Hematopoietic multipotent progenitor cell treated with erythropoietin and hydrocortisone succinate and interleukin-3 and kit ligand, for 8 days (in vitro differentiated cells): Measurements from ENCODE around the gene RABL3.
A peak's percentile ranks its signal among the peaks of the same experiment; 100 is the strongest.
"Not testable (repeated sequence)": the region's sequence is repeated elsewhere in the genome, so short reads cannot be mapped to it uniquely, and the experiment has no call there.

Experiments used
- DNase-seq: peaks from one replicate; pipeline ENCODE4 v3.0.0-alpha.2; 2015

The RABL3 gene

DNA sequence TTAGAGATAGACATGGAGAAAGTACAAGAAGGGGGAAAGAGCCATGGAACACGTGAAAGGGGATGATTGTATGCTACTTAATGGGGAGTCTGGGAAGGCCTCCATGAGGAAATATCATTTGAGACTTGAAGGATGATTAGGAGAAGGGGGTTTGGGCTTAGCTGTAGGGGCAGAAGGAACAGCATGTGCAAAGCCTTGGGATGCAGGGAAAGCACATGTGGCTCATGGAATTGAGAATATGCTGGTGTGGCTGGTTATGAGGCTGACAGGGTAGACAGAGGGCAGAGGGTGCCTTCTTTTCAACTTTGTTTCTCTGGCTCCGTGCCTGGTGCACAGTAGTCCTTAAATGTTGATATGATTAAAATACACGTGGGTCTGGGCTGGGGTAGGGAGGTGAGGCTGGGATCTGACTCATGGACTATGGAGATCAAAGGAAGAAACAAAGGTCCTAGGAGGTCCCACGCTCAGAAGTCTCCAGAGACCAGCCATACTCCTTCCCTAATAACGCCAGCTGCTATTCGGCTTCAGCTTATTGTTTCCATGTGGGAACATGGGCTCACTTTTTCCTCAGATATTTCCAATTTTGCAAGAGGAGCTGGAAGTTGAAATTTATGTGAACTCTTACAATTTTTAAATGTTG is 1.4 kb upstream of the RABL3 start:
- DNase-seq = peak; percentile 13

- DNase-seq = no peak
Measured at GRCh38 chr3:120742849-120743365, 591 bp upstream of the RABL3 start.

DNA sequence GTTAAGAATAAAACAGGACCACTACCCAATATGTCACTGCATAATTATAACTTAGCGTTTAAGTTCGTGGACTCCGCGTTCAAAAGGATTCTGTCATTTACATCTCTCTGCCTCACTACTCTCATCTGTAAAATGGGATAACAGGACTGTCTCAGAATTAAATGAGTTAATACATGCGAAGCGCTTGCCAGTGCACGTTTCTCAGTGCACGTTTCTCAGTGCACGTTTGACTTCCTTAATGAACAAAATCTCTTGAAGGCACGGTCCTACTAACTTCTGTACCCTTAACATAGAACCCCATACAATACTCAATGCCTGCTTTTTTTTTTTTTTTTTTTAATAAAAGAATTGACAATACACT is 499 bp downstream of the RABL3 start:
- DNase-seq = peak; percentile 69

DNA sequence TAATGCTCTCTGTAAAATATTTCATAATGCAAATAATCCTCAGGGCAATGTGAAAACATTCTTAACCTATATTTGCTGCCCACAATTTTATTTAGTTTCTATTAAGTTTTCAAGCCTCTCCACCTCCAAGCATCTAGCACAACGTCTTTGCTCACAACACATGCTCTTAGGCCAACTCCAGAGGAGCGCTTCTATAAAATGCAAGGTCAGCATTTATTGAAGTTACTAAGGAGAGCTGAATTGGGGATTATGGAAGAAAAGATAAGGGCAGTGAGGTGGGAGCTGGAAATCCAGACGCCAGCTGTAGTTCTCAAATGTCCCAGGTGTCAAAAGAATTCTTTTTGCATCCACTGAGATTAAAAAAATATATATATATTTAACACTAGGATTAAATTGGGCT is 996 bp downstream of the RABL3 start:
- peak; percentile 30 for DNase-seq

GRCh38 chr3:120738006-120738405 is 4.3 kb downstream of the RABL3 start:
- DNase-seq = not testable (repeated sequence)

GRCh38 chr3:120730576-120731542 is 11.5 kb downstream of the RABL3 start:
- DNase-seq = no peak

GRCh38 chr3:120726791-120727190 is 15.5 kb downstream of the RABL3 start:
- DNase-seq = no peak

DNA sequence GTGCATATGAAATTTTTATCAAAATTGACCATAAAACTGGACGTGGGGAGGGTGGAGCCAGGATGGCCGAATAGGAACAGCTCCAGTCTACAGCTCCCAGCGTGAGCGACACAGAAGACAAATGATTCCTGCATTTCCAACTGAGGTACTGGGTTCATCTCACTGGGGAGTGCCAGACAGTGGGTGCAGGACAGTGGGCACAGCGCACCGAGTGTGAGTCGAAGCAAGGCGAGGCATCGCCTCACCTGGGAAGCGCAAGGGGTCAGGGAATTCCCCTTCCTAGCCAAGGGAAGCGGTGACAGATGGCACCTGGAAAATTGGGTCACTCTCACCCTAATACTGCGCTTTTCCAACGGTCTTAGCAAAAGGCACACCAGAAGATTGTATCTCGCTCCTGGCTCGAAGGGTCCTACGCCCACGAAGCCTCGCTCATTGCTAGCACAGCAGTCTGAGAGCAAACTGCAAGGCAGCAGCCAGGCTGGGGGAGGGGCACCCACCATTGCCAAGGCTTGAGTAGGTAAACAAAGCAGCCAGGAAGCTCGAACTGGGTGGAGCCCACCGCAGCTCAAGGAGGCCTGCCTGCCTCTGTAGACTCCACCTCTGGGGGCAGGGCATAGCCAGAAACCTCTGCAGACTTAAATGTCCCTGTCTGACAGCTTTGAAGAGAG is 23.0 kb downstream of the RABL3 start:
- peak; percentile 4 for DNase-seq

DNA sequence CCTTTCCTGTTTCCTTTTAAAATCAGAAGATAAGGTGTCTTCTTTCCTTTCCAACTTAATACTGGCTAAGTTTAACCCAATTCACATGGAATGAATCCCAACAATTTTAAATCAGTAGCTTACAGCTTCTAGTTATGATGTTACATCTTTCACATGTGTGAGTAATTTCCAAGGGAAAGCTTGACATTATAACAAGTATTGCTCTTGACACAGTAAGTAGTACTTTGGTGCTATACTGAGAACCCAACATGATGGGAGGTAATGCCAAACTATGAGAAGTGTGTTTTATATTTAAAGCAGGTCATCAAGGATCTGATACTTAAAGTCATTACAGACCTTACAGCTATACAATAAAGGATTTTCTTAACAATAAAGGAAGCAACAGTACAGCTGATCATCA is 29.1 kb downstream of the RABL3 start:
- no peak for DNase-seq

- DNase-seq = no peak
Measured at GRCh38 chr3:120710369-120710768, 31.9 kb downstream of the RABL3 start.

GRCh38 chr3:120708408-120708807 is 33.9 kb downstream of the RABL3 start:
- no peak for DNase-seq

DNA sequence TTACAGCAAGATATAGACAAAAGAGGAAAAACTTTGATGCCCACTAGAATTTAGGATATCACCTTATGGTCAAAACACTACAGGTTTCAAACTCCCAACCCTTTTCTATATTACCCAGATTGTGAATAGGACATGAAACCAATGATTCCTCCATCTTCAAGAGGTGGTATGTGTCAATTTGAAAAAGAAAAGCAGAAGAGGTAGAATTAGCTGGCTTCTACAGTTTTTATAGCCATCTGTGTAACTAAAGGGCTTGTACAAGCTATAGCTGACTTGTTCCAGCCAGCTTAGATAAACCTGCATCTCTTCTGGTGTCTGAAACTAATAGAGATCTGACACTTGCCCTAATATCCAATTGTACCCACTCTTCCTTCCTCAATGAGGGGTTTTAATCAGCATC is 35.4 kb downstream of the RABL3 start:
- no peak for DNase-seq

GRCh38 chr3:120705884-120706582 is 36.3 kb downstream of the RABL3 start:
- no peak for DNase-seq

DNA sequence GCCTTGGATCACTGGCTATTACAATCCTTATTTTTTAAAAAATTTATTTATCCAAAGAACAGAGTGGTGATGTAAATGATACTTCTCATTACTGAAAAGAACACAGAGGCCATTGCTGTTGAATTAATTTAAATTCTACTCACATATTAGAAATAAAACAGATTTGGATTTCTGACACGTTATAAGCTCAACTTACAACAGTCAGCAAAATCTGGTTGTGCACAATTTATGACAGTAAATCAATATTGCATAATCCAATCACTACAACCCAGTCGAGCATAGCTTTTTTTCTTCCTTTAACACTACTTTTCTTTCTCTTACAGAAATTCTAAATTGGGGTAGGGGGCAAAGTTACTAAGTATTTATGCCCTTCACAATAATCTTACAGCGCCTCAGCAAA is 43.0 kb downstream of the RABL3 start:
- no peak for DNase-seq

DNA sequence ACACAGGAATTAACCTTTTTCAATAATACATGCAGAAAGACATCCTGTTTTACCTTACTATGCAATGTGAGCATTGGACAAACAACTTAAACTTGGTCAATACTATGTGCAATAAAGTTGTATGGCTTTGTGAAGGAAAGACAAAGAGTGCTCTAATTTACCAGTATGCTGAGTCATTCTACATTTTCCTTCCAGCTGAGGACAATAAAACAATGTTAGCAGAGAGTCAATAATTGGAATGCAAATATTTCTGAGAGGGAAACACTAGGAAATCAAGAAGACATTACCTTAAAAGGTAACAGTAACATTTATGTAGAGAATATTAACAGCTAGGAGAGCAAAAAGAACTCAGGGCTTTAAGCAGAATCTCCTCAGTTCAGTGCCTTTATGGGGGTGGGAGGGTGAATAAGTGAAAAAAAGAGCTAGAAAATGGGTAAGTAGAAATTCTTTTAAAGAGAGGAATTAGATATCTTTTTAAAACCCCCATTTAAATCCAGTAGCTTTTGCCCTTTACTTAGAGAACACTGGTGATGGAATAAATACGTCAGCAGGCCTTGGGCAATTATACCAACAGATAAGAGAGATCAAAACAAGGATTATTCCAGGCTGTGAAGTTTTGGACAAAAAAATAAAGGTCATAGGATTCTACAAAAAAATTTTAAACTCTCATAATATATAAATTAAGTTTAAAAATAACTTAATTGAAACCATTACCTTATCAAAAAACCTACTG is 48.7 kb downstream of the RABL3 start:
- DNase-seq = no peak

DNA sequence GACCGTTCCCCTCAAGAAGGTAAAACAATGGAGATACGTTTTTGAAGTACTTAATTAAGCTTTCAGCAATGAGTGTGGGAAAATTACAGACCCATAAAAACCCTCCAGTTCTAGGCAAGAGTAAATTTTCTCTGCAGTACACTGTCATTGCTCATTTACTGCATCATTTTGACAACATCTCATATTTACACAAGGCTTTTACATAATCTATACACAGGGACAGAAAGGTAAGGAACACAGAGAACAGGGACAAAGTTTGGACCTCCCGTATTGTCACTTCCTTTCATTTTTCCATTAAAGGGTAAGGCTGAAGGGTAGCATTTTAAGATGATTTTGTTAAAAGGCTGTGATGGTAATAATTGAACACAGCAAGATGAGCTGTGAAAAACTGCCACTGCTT is 52.9 kb downstream of the RABL3 start:
- DNase-seq = no peak

DNA sequence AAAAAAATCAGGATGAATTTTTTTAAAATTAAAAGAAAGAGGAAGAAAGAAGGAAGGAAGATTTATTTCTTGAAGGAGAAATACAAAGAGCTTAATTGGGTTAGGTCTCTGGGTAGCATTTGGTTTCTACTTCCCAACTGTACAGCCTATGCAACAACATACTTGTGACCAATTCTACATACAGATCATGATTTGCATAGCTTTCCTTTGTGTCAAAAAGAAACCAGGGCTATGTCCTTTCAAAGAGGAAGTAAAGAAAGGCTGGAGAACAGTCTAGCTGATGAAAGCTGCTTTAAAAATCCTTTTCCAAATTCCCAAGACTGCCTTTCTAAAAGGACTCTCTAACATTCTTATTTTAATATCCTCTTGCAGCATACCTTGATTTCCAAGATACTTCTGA is 54.2 kb downstream of the RABL3 start:
- DNase-seq = no peak

- no peak for DNase-seq
Measured at GRCh38 chr3:120685411-120685810, 56.9 kb downstream of the RABL3 start.

- DNase-seq = no peak
Measured at GRCh38 chr3:120684896-120685295, 57.4 kb downstream of the RABL3 start.

DNA sequence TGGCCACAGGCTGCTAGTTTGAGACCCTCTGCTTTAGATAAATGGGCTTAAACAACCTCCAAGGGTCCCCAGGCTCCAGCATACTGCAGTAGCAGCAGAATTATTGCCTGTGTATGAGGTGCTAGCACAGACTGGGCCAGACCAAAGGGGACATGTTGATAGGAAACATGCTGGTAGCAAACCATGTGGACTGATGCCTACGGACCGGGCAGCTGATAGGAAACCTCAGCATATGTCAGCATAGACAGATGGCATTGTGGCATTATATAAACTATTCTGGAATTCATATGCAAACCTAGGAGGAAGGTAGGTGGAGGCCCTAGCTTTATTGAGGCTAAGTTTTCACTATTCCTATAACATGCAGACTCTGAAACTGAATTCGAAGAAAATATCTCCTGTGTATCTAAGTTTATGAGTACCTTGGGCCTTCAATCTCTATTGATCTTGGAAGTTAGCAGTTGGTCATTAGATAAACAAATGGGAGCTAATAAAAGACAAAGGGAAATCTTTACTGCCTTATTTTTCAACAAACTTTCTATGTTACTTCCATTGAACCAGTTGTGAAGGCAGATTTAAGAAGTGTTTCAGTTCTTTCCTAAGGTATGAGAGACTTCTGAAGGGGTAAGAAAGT is 58.5 kb downstream of the RABL3 start:
- no peak for DNase-seq

DNA sequence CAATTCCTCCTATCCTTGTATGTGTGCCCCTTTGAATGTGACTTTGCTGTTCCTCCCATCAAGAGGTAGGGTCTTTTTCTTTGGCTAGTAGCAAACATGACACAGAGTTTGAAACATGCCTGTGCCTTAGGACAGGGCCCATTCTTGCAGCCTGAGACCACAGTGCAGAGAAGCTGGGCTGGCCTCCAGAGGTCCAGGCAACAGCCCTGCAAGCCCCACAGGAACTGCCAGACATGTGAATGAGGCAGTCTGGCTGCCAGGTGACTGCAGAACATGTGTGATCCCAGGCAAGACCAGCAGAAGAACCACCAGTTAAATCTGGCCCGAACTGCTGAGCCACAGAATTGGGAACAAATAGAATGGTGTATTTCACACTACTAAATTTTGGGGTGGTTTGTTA is 59.1 kb downstream of the RABL3 start:
- no peak for DNase-seq
